Hematopoietic multipotent progenitor cell (in vitro differentiated cells): ENCODE data around the gene ZRANB1. TPM values are rescaled to one million over a fixed set of nuclear protein-coding genes. Genes with fewer than 3 reads are reported as not detected.

Experiments
- DNase-seq, 3 donors: peaks; one replicate each; pipeline ENCODE4 v3.0.0-alpha.2; 2011 to 2015; ENCODE audit warnings: low read depth in 2 of 3, low spot score in 2 of 3
- total RNA-seq: library from RNA; depleted of rRNA; stranded (reverse); fragments of >200 nt; gene quantifications from one replicate; pipeline ENCODE4 v1.2.3, GENCODE V29; 2012

Gene ZRANB1
- total RNA-seq, 1 donor: 12.4 TPM

DNA sequence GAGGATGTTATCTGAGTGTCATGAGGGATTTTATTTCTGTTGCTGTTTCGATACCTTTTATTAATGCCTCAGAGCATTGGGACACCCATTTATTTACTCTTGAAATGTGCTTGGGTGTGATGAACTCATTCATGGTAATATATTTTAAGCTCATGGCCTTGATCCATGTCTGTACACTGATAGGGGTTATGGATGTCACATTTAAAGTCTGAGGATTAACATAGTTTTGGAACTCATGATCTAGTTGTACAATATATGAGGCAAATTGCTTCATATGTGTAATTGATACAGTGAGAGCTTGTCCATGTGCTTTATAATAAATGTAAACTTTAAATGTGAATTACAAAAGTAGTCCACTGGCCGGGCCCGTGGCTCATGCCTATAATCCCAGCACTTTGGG is 23.0 kb upstream of the ZRANB1 start:
- DNase-seq: no peak

DNA sequence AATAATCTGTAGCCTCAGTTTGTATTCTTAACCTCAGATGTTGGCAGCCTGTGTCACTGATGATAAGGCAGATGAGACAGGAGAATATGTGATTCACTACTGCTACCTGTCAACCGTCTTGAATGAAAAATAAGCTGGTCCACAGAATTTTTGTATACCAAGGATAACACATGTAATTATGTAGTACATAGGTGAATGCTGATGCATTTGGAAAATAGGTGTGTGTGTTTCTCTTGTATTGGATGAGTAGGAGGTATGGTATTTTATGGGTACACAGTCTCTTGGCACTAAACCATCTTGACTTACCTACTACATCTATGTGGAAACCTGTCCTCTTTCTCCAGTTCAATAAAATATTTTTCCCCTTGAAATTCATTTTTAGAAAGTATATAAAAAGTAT is 20.7 kb upstream of the ZRANB1 start:
- DNase-seq: no peak

DNA sequence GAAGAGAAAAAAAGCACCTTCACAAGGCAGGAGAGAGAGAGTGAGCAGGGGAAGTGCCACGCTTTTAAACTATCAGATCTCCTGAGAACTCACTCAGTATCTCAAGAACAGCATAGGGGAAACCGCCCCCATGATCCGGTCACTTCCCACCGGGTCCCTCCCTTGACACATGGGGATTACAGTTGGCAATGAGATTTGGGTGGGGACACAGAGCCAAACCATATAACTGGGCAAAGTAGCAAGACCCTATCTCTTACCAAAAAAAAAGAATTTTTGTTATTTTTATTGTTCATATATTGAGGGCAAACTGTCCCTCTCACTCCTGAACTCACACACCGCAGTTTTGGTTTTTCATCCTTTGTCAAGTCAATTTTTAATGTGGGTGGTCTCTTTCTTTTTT is 18.2 kb upstream of the ZRANB1 start:
- DNase-seq: no peak

DNA sequence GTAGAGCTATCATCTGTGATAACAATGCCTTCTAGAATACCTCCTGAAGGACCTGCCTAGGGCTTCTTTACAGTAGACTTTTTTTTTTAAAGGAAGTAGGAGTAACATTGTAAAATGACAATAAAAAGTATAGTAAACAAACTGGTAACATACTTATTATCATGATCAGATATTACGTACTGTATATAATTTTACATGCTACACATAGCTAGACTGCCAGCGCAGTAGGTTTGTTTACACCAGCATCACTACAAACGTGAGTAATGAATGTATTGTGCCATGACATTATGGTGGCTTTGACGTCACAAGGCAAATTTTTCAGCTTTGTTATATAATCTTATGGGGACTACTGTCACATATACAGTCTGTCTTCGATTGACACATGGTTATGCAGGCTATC is 15.4 kb upstream of the ZRANB1 start:
- DNase-seq: no peak

DNA sequence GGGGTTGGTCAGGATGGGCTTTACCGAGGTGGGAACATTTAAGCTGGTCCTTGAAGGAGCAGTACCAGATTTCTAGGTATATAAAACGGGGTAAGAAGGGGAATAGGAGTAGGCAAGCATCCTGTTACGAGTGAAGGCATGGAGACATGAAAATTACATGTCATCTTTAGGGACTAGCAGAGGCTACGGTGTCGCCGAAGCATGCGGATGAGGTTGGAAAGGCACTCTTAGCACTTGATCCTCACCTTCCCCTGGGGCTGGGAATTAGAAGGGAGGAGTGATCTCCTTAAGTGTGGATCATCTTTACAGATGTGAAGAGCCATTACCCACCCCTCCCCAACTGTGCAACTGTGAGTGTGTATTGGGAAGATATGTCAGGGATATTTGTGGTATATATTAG is 13.8 kb upstream of the ZRANB1 start:
- DNase-seq: no peak

DNA sequence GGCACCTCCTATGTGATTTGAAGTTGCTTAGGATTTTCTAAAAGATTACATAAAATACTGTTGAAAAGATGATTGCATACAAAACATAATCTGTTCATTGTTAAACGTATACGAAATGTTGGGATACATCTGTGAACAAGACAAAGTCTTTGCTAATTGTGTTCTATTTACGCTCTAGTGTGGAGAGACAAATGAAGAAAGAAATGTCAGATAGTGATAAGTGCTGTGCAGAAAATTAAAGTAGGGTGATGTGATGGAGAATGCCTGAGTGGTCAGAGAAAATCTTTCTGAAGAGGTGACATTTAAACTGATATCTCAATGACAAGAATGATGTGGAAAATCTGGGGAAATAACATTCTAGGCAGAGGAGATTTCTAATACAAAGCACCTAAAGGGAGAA is 13.4 kb upstream of the ZRANB1 start:
- DNase-seq: no peak

DNA sequence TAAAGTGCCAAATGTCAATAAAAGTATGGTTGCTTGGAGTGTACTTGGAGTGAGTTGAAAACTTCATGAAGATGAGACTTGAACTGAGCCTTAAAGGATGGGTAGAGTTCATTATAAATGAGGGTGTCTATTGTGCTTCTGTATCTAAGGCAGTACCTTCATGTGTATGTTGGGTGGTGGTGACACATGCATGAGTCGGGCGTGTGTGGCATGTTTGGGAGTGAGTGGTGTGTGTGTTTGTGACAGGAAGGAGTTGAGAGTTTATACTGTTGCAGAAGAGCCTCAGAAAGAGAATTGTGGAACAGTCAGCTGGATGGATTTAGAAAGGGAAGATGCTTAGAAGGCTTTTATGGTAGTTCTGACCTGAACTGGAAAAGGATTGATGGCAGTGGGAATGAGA is 6.0 kb upstream of the ZRANB1 start:
- DNase-seq: peak in 1 of 3 donors; percentile 8

DNA sequence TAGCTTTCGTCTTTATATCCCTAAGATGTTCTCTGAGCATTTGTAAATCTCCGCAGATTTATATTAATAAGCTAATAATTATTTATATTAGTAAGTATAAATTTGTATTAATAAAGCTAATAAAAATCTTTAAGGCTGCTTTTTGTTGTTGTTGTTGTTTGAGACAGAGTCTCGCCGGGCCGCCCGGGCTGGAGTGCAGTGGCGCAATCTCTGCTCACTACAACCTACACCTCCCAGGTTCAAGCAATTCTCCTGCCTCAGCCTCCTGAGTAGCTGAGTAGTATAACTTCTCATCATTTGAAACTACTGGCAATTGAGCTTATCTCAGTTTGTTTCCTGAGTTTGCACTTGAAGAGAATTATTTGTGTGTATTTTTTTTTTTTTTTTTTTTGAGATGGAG is 5.1 kb upstream of the ZRANB1 start:
- DNase-seq: no peak

DNA sequence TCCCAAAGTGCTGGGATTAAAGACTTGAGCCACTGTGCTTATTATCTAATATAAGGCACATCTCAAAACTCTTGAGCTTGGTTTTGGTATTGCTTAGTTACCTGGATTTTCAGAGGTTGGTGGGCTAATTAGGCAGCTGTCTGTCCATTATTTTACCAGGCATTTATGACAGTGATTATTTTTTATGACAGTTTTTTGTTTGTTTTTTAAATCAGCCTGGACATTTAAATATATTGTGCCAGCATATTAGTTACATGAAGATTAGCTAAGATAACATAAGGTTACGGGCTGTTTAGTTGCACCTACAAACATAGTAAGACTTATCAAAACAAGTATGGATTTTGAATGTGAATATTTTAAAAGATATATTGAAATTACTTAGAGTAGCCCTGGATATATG is 2.6 kb upstream of the ZRANB1 start:
- no peak for DNase-seq

DNA sequence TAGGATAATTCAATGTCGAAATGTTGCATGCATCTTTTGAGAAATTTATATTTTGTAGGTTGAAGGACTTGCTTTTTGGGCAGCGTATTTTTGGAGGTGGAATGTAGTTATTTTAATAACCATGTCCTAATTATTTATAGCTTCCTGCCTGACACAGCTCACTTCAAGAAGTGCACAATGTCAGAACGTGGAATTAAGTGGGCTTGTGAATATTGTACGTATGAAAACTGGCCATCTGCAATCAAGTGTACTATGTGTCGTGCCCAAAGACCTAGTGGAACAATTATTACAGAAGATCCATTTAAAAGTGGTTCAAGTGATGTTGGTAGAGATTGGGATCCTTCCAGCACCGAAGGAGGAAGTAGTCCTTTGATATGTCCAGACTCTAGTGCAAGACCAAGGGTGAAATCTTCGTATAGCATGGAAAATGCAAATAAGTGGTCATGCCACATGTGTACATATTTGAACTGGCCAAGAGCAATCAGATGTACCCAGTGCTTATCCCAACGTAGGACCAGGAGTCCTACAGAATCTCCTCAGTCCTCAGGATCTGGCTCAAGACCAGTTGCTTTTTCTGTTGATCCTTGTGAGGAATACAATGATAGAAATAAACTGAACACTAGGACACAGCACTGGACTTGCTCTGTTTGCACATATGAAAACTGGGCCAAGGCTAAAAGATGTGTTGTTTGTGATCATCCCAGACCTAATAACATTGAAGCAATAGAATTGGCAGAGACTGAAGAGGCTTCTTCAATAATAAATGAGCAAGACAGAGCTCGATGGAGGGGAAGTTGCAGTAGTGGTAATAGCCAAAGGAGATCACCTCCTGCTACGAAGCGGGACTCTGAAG is 620 bp downstream of the ZRANB1 start:
- no peak for DNase-seq

DNA sequence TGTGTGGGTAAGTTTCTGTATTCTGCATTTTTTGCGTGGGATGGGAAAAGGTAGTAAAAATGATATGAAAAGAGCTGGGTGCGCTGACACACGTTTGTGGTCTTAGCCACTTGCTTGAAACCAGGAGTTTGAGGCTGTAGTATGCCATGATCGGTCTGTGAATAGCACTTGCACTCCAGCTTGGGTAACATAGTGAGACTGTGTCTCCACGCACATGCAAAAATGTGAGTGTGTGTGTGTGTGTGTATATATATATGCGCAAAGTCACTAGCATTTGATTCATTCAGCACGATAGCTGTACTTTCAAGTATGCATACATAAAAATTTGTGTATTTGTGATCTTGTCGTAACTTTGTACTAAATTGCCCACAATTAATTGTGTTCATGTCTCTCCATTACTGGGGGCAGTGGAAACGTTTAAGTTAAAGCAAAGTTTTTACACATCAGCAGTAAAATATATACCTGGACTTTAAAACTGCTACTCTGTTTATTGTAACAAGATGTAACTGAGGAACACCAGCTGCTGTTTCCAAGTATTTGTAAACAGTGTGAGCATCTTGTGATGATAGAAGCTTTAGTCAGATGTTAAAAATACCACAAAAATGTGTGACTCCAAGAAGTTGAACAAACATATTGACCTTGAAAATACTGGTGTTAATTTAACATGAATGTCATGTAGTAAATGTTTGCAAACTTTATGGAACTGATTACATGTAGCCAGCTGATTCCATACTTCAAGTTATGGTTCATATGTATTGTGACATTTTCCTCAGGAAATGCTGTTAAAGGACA is 1.6 kb downstream of the ZRANB1 start:
- DNase-seq: no peak

DNA sequence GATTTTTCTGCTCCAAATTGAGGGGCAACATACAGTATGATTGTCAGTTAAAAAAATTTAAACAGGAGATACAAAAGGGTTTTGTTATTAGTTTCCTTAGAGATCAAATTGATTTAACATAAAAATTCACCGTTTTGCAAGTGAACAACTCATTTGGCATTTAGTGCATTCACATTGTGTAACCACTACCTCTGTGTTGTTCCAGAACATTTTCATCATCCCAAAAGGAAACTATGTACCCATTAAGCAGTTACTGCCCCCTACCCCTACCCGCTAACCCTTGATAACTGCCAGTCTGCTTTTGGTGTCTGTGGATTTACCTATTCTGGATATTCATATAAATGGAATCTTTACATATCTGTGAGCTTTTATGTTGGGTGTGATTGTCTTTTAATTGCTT is 3.1 kb downstream of the ZRANB1 start:
- no peak for DNase-seq

DNA sequence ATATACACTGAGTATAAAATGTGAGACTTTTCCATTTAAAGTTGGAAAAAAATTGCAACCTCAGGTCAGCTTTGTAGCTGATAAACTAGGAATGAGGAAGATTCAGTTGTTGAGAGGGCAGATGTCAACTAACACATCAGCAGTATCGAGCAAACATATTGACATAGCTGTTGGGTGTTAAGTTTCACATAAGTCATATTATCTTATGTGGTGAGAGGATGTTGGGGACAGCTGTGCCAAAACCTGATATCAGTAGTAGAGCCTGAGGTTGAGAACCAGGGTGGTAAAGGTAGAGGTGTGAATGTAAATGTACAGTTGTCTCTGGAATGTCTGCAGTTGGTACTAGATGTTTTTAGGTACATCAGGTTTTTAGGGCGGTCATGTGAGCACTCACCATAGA is 5.0 kb downstream of the ZRANB1 start:
- no peak for DNase-seq

DNA sequence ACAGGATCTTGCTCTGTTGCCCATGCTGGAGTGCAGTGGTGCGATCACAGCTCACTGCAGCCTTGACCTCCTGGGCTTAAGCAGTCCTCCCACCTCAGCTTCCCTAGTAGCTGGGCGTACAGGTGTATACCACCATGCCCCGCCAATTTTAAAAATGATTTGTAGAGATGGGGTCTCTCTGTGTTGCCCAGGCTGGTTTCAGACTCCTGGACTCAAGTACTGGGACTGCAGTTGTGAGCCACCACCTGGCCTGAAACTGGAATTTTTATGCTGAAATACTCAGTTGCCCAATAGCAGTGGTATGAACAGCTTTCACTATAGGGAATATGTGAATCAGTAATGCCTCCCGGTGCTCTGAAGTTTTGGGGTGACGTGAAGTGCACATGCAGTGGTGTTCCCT is 7.6 kb downstream of the ZRANB1 start:
- no peak for DNase-seq

DNA sequence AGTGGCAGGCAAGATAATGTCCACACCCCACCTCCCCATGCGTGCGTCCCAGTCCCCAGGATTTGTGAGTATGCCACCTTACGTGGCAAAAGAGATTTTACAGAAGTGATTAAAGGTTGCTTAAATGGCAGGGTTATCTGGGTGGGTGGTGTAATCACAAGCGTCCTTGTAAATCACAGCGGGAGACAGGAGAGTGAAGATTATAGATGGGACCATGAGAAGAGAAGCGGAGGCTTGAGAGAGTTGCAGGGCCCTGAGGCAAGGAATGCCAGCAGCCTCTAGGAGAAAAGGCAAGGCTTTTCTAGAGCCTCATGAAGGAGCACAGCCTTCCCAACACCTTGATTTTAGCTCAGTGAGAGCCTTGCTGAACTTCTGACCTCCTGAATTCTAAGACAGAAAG is 10.2 kb downstream of the ZRANB1 start:
- DNase-seq: no peak

DNA sequence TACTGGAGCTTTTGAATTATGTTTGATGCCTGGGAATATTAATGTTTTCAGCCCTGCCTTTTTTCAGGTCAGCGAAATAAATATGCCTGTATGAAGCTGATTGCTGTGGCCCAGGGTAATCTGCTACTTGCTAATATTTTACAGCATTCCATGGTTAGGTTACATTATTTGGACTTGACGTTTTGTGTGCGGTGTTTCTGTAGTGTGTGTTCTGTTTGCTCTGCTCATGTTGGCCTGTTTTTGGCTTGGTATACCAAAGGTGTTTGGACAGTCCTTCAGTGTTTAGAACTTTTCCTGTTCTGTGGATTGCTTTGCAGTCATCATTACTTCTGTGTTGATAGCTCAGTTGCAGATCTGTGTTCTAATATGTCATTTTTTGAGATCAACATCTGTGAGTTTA is 11.5 kb downstream of the ZRANB1 start:
- no peak for DNase-seq

DNA sequence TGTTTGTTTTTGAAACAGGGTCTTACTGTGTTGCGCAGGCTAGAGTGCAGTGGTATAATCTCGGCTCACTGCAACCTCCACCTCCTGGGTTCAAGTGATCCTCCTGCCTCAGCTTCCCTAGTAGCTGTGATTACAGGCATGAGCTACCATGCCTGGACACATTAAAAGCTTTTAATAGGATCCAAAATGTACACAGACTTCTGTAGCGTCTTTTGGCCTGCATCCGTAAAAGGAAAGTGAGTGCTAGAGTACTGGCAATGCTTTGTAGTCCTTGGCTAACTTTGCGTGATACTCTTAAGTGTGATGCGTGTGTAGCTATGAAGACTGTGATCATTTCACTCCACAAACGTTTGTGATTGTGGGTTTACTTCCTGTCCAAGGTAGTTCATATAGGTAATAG is 13.3 kb downstream of the ZRANB1 start:
- DNase-seq: no peak

DNA sequence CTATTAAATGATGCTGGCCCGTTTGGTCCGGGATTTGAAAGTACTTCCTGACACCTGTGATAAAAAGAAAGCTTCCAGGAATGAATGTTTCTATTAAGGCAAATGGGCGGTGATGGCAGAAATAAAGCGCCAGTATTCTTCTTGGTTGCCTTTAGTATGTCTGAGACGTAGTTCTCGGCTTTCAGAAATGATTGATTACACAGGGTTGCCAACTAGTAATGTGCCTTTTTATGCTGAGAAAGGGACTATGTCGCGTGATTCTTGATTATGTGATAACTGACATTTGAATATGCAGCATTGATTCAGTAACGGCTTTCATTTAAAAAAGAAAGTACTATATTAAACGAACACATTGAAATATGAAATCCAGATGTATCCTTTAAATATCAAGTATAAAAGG is 13.9 kb downstream of the ZRANB1 start:
- DNase-seq: no peak

DNA sequence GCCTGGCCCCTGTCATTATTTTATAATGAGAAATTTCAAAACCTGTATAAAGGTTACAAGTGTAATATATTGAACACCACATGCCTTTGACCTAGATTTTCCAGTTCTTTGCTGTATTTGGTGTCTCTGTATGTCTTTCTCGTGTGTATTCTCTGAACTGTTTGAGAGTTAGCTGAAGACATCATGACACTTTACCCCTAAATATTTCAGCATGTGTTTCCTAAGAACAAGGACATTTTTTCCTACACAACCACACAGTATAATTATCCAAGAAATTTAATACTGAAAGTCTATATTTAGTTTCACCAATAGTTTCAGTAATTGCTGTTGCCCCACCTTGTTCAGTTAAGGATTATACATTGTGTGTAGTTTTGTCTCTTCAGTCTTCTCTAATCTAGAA is 14.8 kb downstream of the ZRANB1 start:
- no peak for DNase-seq

DNA sequence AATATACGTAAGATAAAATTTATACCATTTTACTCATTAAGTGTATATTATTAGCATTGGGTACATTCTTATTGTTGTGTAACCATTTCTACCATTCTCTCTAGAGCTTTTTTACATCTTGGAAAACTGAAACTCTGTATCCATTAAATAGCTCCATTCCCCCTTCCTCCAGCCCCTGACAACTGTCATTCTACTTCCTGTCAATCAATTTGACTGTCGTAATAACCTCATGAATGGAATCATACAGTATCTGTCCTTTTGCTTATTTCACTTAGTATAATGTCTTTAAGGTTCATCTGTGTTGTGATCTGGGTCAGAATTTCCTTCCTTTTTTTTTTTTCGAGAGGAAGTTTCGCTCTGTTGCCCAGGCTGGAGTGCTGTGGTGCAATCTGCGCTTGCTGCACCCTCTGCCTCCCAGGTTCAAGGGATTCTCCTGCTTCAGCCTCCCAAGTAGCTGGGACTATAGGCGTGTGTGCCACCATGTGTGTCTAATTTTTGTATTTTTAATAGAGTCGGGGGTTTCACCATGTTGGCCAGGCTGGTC is 15.6 kb downstream of the ZRANB1 start:
- DNase-seq: no peak

DNA sequence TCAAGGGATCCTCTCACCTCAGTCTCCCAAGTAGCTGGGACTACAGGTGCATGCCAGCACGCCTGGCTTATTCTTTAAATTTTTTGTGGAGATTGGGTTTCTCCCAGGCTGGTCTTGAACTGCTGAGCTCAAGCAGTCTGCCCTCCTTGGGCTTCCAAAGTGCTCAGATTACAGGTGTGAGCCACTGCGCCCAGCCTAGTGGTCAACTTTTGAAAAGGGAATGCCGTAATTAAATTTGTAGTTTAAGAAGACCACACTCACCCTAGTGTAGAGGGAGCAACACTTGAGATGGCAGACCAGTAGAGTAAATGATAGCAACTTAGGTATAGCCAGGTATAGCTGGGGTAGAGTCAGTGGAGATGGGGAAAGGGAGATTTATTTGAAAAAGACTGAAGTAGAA is 17.6 kb downstream of the ZRANB1 start:
- no peak for DNase-seq

DNA sequence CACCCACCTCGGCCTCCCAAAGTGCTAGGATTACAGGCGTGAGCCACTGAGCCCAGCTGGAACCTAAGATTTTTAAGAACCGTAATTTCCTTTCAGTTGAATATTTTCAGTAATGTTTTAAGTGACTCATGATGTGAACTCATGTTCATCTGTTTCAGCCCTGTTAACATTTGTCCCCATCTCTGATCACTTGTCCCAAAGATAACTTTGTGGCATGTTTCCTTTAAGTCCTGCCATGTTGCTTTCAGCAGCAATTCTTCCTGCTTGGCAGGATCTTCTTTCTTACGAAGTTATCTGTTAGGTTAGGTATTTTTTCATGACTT is 19.3 kb downstream of the ZRANB1 start:
- DNase-seq: no peak
